ENCODE results near the gene ATP6V1G2. TPM values are rescaled to one million over a fixed set of nuclear protein-coding genes. Genes with fewer than 3 reads are reported as not detected.

The ATP6V1G2 gene
- total and polyA plus RNA-seq, 2 of the 8 experiments (the other 6 are each of a cell fraction or from before 2014, with no cell fraction given) = 3.0 to 5.7 TPM

DNA sequence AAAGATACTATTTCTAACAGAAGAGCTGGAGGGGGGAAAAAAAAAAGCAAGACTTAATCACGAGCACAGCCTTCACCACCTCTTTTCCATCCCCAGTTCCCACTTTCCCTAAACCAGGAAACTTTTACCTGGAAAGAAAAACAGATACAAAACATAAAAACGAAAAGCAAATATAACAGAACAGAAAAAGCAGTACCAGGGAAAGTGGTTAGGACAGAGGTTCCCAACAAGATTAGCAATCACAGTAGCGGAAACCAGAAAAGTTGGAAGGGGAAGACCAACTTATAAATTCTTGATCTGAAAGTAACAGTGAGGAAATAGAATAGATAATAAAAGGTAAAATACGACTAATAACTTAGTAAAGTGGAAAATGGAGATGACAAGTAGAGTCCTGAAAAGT is 5.8 kb downstream of the ATP6V1G2 start:
- no peak overlapping the region for H2BK20ac ChIP-seq (ENCODE audit: low read length)
- no peak overlapping the region for H4K8ac ChIP-seq (ENCODE audit: extremely low read depth, insufficient read depth, low read length)
- H3K9me3 ChIP-seq (ENCODE audit: insufficient read depth in 2 of 2, low read depth in 1 of 2, low read length in 1 of 2) = no peaks in the 10 kb centered on the region
- TF ChIP-seq PHF8 (conservative IDR thresholded peaks at IDR 0.05; ENCODE audit: low read depth, low read length) = 0 out of 2 replicates have a peak, but pooled peaks have one; percentile 17
- no peak for TF ChIP-seq SIRT6 (IDR thresholded peaks at IDR 0.05; ENCODE audit: low read length)
- H3K79me1 ChIP-seq (ENCODE audit: low read depth, low read length) = no peaks in the 10 kb centered on the region; the same call in 1 of the 2 replicates
- no peak overlapping the region for H3K4ac ChIP-seq (replicated peaks; ENCODE audit: insufficient read length, low read depth, low read length)
- no peak overlapping the region for H4K91ac ChIP-seq (replicated peaks; ENCODE audit: insufficient read length, low read length)
- no peak overlapping the region; the same call in 1 of the 2 replicates for H3K18ac ChIP-seq (ENCODE audit: extremely low read depth, low read length)
- H2BK15ac ChIP-seq (ENCODE audit: low read length) = no peak overlapping the region
- WGBS, 2 experiments (ENCODE audit: extremely low coverage in 1 of 2, insufficient coverage in 1 of 2, insufficient read length in 1 of 2, insufficient replicate concordance in 2 of 2, low coverage in 1 of 2, low lambda C conversion rate in 2 of 2, missing lambda C conversion rate in 1 of 2) = 32% methylated on average over 4 of the region's 4 CpGs; no CpG with 5 or more reads in 1 of the 2 experiments
- CTCF ChIA-PET (ENCODE audit: partially characterized antibody) = interaction anchor here (0.6 to 24.7 kb wide), 4 partner anchors 10 to 61 kb away, joined by 3 to 613 read pairs (median 8); partner anchors contain the start of gene NCR3
- H2BK120ac ChIP-seq (replicated peaks; ENCODE audit: low read depth, low read length) = no peak overlapping the region
- H2BK5ac ChIP-seq (ENCODE audit: low read depth, low read length) = peak overlapping the region; percentile 100; the same call in 1 of the 2 replicates
- H4K5ac ChIP-seq (ENCODE audit: insufficient read length, low read depth, low read length) = no peak overlapping the region
- DNase-seq (ENCODE audit: low read depth in 1 of 2, low spot score in 2 of 2) (no peak), FAIRE-seq (no peak)
- H2AK5ac ChIP-seq (ENCODE audit: low read depth, low read length) = peak overlapping the region; percentile 99; the same call in 1 of the 2 replicates
- H3K4me2 ChIP-seq (ENCODE audit: insufficient read depth in 1 of 2, low read depth in 2 of 2, low read length in 2 of 2) = peak overlapping the region; percentile 71 to 86
- POLR2A ChIA-PET (ENCODE audit: partially characterized antibody) = interaction anchor here (1.1 to 18.4 kb wide), 32 partner anchors 8 to 287 kb away, joined by 3 to 428 read pairs (median 13); partner anchors contain the start of genes AIF1, BAG6, C6orf47 and CSNK2B
- peaks cover 2 to 14% (median 8%) of the 10 kb centered on the region in 4 experiments; a peak in 5 of 7 replicates for H3K4me1 ChIP-seq (replicated peaks in 1 of 4; ENCODE audit: control insufficient read depth in 3 of 4, insufficient read depth in 4 of 4, low read length in 3 of 4)
- H4K20me1 ChIP-seq (replicated peaks in 1 of 2; ENCODE audit: control insufficient read depth in 1 of 2, insufficient read depth in 2 of 2, low read length in 2 of 2) = peaks cover 27 to 29% of the 10 kb centered on the region in 2 experiments
- H3K79me2 ChIP-seq (ENCODE audit: control insufficient read depth in 1 of 2, insufficient read depth in 2 of 2, low read length in 2 of 2) = peaks cover 34 to 64% of the 10 kb centered on the region in 2 experiments
- H3K36me3 ChIP-seq (ENCODE audit: control insufficient read depth in 2 of 4, insufficient read depth in 4 of 4, low read length in 3 of 4) = peaks cover 33 to 49% (median 45%) of the 10 kb centered on the region in 4 experiments
- peak overlapping the region; percentile 97 to 100 (median 98) for H3K9ac ChIP-seq (replicated peaks in 1 of 4; ENCODE audit: extremely low read depth in 1 of 4, low read depth in 3 of 4, low read length in 3 of 4)
- H2BK12ac ChIP-seq (ENCODE audit: low read depth, low read length) = no peak overlapping the region
- no peaks in the 10 kb centered on the region for H3K27me3 ChIP-seq (replicated peaks in 1 of 4; ENCODE audit: control insufficient read depth in 3 of 4, extremely low read depth in 1 of 4, insufficient read depth in 3 of 4, low read length in 3 of 4)
- peaks cover 5% of the 10 kb centered on the region for H3K23me2 ChIP-seq (ENCODE audit: low read depth, low read length)
- H3K23ac ChIP-seq (ENCODE audit: insufficient read length) = no peak overlapping the region
- no peak overlapping the region for H3K56ac ChIP-seq (replicated peaks; ENCODE audit: insufficient read length, low read depth, low read length)
- H2AFZ ChIP-seq (ENCODE audit: low read length) = no peak overlapping the region
- peak overlapping the region; percentile 99 for H3K27ac ChIP-seq (ENCODE audit: low read depth, low read length)
- H3K4me3 ChIP-seq (ENCODE audit: extremely low read depth in 1 of 4, insufficient read depth in 2 of 4, low read depth in 3 of 4, low read length in 4 of 4) = peak overlapping the region; percentile 75 to 99 (median 97)
- no peak overlapping the region for H3K14ac ChIP-seq (ENCODE audit: insufficient read length)

Measured in H1 (cell line).